Activated naive CD8-positive, alpha-beta T cell treated with anti-CD3 and anti-CD28 coated beads, Interleukin-2, amount 50 U/mL, for 24 hours (primary cell): ENCODE results near the gene TRIM46.

Source experiments
- ATAC-seq: fragments of 150-1000 bp; cut with Tn5 transposase; one replicate; pipeline ENCODE4 v1.10.0; 2021
- DNase-seq: peaks from one replicate; pipeline ENCODE4 v3.0.0; 2021
- H3K27ac Mint-ChIP-seq: one replicate; pipeline ENCODE4 v1.8.0; 2021; ENCODE audit warnings: mild to moderate bottlenecking, mixed read lengths
- H3K27me3 Mint-ChIP-seq: one replicate; pipeline ENCODE4 v1.8.0; 2021; ENCODE audit warnings: mixed read lengths
- H3K36me3 Mint-ChIP-seq: one replicate; pipeline ENCODE4 v1.8.0; 2021; ENCODE audit warnings: low read depth, mixed read lengths
- H3K4me1 Mint-ChIP-seq: one replicate; pipeline ENCODE4 v1.8.0; 2021; ENCODE audit warnings: mixed read lengths
- H3K4me3 Mint-ChIP-seq: one replicate; pipeline ENCODE4 v1.8.0; 2021; ENCODE audit warnings: mild to moderate bottlenecking, moderate library complexity, mixed read lengths
- H3K9me3 Mint-ChIP-seq: one replicate; pipeline ENCODE4 v1.8.0; 2021; ENCODE audit warnings: mixed read lengths

Gene TRIM46

DNA sequence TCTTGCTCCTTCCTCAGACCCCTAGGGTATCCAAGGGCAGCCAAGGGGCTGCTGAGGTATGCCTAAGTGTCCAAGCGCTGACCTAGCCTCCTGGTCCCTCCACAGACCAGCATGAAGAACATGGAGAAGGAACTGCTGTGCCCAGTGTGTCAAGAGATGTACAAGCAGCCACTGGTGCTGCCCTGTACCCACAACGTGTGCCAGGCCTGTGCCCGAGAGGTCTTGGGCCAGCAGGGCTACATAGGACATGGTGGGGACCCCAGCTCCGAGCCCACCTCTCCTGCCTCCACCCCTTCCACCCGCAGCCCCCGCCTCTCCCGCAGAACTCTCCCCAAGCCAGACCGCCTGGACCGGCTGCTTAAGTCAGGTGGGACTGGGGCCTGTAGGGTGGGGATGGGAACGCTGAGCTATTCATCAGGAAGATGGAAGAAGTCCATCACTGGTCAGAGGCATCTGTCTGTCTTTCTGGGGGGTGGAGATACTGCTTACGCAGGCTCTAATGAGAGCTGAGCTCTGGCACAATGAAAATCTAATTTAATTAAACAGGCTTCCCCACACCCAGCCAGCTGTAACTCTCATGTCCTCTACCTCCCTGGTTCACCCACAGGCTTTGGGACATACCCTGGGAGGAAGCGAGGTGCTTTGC is 1.8 kb downstream of the TRIM46 start:
- Mint-ChIP-seq H3K36me3 (peaks cover 20% of the 10 kb centered on the region), H3K4me1 (peaks cover 49% of the 10 kb centered on the region), H3K4me3 (peak overlapping the region; percentile 99), H3K27me3 (peaks cover 2% of the 10 kb centered on the region), H3K9me3 (no peaks in the 10 kb centered on the region), H3K27ac (peak overlapping the region; percentile 67)
- ATAC-seq (no peak), DNase-seq (no peak)

DNA sequence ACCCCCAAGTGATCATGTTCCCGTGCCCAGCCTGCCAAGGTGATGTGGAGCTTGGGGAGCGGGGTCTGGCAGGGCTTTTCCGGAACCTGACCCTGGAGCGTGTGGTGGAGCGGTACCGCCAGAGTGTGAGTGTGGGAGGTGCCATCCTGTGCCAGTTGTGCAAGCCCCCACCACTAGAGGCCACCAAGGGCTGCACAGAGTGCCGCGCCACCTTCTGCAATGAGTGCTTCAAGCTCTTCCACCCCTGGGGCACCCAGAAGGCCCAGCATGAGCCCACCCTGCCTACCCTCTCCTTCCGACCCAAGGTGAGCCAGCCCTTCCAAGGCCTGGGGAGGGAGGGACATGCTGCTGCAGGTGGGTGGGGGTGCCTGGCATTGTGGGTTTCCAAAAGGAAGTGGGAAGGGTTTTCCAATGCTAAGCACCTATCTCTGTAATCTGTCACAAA is 2.3 kb downstream of the TRIM46 start:
- H3K4me3 Mint-ChIP-seq = no peak overlapping the region
- no peak overlapping the region for H3K27ac Mint-ChIP-seq
- no peaks in the 10 kb centered on the region for H3K9me3 Mint-ChIP-seq
- no peak for ATAC-seq
- peak; percentile 35 for DNase-seq
- peaks cover 17% of the 10 kb centered on the region for H3K36me3 Mint-ChIP-seq
- peaks cover 48% of the 10 kb centered on the region for H3K4me1 Mint-ChIP-seq
- H3K27me3 Mint-ChIP-seq = peaks cover 2% of the 10 kb centered on the region

DNA sequence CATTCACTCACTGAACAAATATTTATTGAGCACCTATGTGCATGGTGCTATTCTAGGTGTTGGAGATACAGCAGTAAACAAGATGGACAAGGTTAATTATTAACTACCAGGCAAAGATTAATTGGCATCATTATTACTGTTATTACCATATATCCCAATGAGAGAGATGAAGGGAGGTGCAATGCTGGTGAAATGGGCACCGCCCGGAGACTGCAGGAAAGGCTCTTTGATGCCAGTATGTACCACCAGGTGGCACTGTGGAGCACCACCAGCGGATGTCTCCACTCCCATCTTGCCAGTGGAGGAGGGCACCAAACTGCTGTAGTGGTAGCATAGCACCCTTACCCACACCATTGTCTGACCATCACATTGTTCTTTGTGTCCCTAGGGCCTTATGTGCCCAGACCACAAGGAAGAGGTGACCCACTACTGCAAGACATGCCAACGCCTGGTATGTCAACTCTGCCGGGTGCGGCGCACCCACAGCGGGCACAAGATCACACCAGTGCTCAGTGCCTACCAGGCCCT is 3.0 kb downstream of the TRIM46 start:
- peaks cover 16% of the 10 kb centered on the region for H3K36me3 Mint-ChIP-seq
- H3K27me3 Mint-ChIP-seq = peaks cover 2% of the 10 kb centered on the region
- ATAC-seq (peak; percentile 47), DNase-seq (peak; percentile 92)
- no peaks in the 10 kb centered on the region for H3K9me3 Mint-ChIP-seq
- H3K4me1 Mint-ChIP-seq = peaks cover 44% of the 10 kb centered on the region
- no peak overlapping the region for H3K27ac Mint-ChIP-seq
- no peak overlapping the region for H3K4me3 Mint-ChIP-seq

GRCh38 chr1:155177192-155177917 is 3.7 kb downstream of the TRIM46 start:
- no peak for ATAC-seq
- Mint-ChIP-seq H3K27ac (no peak overlapping the region), H3K9me3 (no peaks in the 10 kb centered on the region), H3K4me3 (no peak overlapping the region), H3K36me3 (peaks cover 10% of the 10 kb centered on the region), H3K27me3 (peaks cover 2% of the 10 kb centered on the region), H3K4me1 (peaks cover 36% of the 10 kb centered on the region)
- no peak for DNase-seq

- H3K36me3 Mint-ChIP-seq = peaks cover 7% of the 10 kb centered on the region
- H3K9me3 Mint-ChIP-seq = no peaks in the 10 kb centered on the region
- no peak overlapping the region for H3K4me3 Mint-ChIP-seq
- peaks cover 2% of the 10 kb centered on the region for H3K27me3 Mint-ChIP-seq
- H3K27ac Mint-ChIP-seq = no peak overlapping the region
- H3K4me1 Mint-ChIP-seq = peaks cover 34% of the 10 kb centered on the region
- DNase-seq = no peak
- ATAC-seq = no peak
Measured at GRCh38 chr1:155177918-155178281, 4.3 kb downstream of the TRIM46 start.

DNA sequence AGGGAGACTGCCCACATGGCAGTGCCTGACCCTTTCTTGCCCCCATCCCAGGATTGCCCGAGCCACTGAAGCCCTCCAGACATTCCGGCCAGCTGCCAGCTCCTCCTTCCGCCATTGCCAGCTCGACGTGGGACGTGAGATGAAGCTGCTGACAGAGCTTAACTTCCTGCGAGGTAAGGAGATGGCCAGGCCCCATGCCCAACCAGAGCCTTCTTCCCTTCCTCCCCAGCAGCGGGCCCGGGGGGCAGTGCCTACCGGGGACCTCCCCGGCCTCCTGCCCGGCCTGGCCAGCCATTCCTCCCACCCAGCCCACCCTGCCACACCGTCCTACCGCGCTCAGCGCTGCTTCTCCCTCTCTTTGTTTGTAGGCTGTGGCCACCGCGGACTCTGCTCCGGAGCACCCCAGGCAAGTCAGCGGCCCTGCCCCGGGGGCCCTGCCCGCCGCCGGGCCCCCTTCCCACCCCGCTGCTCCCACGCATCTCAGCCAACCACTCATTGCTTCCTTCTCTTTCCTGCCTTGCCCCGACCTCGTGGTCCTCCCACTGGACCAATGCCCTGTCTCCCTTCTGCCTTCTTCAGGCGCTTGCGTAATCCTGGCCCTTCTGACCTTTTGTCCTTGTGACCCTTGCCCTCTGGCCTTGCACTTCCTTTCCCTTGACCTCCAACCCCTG is 4.9 kb downstream of the TRIM46 start:
- no peak overlapping the region for H3K4me3 Mint-ChIP-seq
- H3K27me3 Mint-ChIP-seq = no peaks in the 10 kb centered on the region
- H3K9me3 Mint-ChIP-seq = no peaks in the 10 kb centered on the region
- no peak overlapping the region for H3K27ac Mint-ChIP-seq
- peaks cover 2% of the 10 kb centered on the region for H3K36me3 Mint-ChIP-seq
- DNase-seq = no peak
- ATAC-seq = no peak
- peaks cover 27% of the 10 kb centered on the region for H3K4me1 Mint-ChIP-seq

DNA sequence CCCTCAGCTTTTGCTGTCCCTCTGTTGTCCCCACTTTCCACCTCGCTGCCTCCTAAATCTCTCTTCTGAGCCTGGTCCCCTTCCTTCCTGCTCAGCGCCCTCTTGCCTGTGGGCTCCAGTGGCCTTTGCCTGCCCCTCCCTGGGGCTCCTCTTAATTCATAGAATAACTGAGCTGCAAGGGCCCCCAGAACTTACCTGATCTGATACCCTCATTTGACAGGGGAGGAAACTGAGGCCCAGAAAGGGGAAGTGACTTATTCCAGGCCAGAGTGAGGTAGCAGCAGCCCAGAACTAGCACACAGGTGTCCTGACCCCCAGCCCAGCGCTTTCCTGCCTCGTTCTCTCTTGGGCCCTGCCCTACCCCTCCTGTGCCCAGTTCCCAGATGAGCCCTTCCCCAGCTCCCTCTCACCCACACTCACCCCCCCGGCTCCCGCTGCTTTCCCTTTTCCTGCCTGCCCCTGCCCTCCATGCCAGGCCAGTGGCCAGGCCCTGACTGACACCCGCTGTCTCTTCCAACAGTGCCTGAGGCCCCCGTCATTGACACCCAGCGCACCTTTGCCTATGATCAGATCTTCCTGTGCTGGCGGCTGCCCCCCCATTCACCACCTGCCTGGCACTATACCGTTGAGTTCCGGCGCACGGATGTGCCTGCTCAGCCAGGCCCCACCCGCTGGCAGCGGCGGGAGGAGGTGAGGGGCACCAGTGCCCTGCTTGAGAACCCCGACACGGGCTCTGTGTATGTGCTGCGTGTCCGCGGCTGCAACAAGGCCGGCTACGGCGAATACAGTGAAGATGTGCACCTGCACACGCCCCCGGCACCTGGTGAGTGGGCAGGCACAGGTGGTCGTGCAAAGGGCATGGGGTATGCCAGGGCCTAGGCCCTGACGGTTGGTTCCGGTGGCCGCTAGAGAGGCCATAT is 5.7 kb downstream of the TRIM46 start:
- H3K4me3 Mint-ChIP-seq = no peak overlapping the region
- H3K27me3 Mint-ChIP-seq = no peaks in the 10 kb centered on the region
- peaks cover 22% of the 10 kb centered on the region for H3K4me1 Mint-ChIP-seq
- peaks cover 2% of the 10 kb centered on the region for H3K36me3 Mint-ChIP-seq
- no peaks in the 10 kb centered on the region for H3K9me3 Mint-ChIP-seq
- H3K27ac Mint-ChIP-seq = no peak overlapping the region
- no peak for DNase-seq
- no peak for ATAC-seq

- no peaks in the 10 kb centered on the region for H3K9me3 Mint-ChIP-seq
- H3K4me1 Mint-ChIP-seq = peaks cover 6% of the 10 kb centered on the region
- ATAC-seq = no peak
- DNase-seq = no peak
- peaks cover 2% of the 10 kb centered on the region for H3K36me3 Mint-ChIP-seq
- H3K27me3 Mint-ChIP-seq = no peaks in the 10 kb centered on the region
- no peak overlapping the region for H3K4me3 Mint-ChIP-seq
- H3K27ac Mint-ChIP-seq = no peak overlapping the region
Measured at GRCh38 chr1:155181371-155182051, 7.9 kb downstream of the TRIM46 start.

DNA sequence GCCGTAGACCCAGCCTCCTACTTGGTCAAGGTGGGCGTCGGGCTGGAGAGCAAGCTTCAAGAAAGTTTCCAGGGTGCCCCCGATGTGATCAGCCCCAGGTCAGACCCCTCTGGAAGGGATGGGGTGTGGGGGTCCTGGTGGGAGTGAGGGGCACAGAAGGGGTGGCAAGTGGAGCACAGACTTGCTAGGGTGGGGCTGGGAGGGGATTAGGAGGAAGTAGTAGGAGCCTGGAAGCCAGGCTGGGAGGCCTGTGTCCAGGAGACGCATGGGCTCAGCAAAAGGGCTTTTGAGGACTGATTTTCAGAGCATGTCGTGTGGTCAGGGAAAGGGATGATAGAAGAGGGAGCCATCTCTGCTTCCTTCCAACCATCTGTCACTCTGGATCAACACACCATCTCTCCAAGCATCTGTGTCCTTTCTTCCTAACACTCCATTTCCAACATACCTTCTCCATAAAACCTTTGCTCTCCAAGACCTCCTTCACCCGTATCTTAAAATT is 8.5 kb downstream of the TRIM46 start:
- Mint-ChIP-seq H3K4me3 (no peak overlapping the region), H3K4me1 (peaks cover under 1% of the 10 kb centered on the region), H3K9me3 (no peaks in the 10 kb centered on the region), H3K27ac (no peak overlapping the region), H3K36me3 (peaks cover 2% of the 10 kb centered on the region), H3K27me3 (no peaks in the 10 kb centered on the region)
- DNase-seq (no peak), ATAC-seq (no peak)

- H3K4me3 Mint-ChIP-seq = no peak overlapping the region
- peaks cover 4% of the 10 kb centered on the region for H3K36me3 Mint-ChIP-seq
- no peaks in the 10 kb centered on the region for H3K9me3 Mint-ChIP-seq
- peaks cover 2% of the 10 kb centered on the region for H3K4me1 Mint-ChIP-seq
- ATAC-seq (no peak), DNase-seq (no peak)
- H3K27ac Mint-ChIP-seq = no peak overlapping the region
- H3K27me3 Mint-ChIP-seq = no peaks in the 10 kb centered on the region
Measured at GRCh38 chr1:155183775-155184221, 10.1 kb downstream of the TRIM46 start.

GRCh38 chr1:155184351-155184811 is 10.7 kb downstream of the TRIM46 start:
- Mint-ChIP-seq H3K27ac (no peak overlapping the region), H3K27me3 (no peaks in the 10 kb centered on the region), H3K4me1 (peaks cover 2% of the 10 kb centered on the region), H3K9me3 (no peaks in the 10 kb centered on the region), H3K4me3 (no peak overlapping the region), H3K36me3 (peaks cover 4% of the 10 kb centered on the region)
- ATAC-seq = no peak
- no peak for DNase-seq

DNA sequence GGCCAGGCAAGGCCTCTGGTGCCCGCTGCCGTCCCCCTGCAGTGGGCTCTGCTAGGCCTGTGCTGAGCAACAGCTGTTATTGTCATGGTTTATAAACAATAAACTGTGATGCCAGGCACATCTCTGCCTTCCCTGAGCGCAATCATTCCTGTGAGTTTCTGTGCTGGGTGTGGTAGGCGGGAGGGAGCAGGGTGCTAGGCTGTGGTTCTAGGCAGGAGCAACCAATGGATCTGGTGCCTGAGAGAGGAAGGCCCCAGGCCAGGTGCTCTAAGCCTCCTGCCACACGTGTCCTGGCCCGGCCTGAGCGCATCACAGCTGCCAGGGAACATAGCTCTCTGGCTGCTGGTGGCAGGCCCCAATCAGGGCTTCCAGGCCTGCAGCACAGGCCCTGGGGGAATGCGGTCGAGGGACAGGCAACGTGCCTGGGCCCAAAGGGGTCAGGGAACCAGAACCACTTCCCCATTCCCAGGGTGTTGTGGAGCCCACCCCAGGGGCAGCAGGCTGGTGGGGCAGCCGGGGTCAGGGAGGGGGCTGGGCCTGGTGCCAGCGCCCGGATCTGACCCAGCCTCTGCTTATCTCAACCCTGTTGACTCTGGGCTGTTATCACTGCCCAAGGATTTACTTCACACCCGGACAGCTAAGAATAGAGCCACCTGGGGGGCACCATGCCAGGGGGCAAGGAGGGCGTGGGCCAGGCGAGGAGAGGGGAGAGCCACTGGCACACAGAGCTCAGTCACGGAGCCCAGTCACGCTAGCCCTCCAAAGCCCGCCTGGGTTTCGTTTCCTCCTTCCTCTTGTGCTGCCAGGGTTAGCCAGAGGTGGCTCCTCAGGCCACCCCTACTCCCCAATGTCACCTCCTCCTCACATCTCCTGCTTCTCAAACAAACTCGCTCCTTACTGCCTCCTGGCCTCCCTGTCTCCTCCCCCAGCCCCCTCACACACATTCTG is 11.5 kb downstream of the TRIM46 start:
- DNase-seq (no peak), ATAC-seq (no peak)
- Mint-ChIP-seq H3K9me3 (no peaks in the 10 kb centered on the region), H3K4me1 (peaks cover 2% of the 10 kb centered on the region), H3K36me3 (peaks cover 4% of the 10 kb centered on the region), H3K27ac (no peak overlapping the region), H3K27me3 (no peaks in the 10 kb centered on the region), H3K4me3 (no peak overlapping the region)

- H3K27ac Mint-ChIP-seq = no peak overlapping the region
- H3K27me3 Mint-ChIP-seq = no peaks in the 10 kb centered on the region
- peaks cover 2% of the 10 kb centered on the region for H3K4me1 Mint-ChIP-seq
- no peak for ATAC-seq
- H3K9me3 Mint-ChIP-seq = no peaks in the 10 kb centered on the region
- DNase-seq = no peak
- H3K4me3 Mint-ChIP-seq = no peak overlapping the region
- peaks cover 4% of the 10 kb centered on the region for H3K36me3 Mint-ChIP-seq
Measured at GRCh38 chr1:155185783-155186066, 12.1 kb downstream of the TRIM46 start.
